GM21576 (cell line): ENCODE data around the gene MYH13.

ENCODE experiments used
- ATAC-seq: cut with Tn5 transposase; IDR thresholded peaks from one replicate; pipeline ENCODE4 v1.9.1; 2021; ENCODE audit warnings: mild to moderate bottlenecking, moderate library complexity; ENCODE audit not compliant: unreplicated experiment

The MYH13 gene

GRCh38 chr17:10372906-10373305 lies at the start of gene MYH13:
MYH13 (minus strand) TSS chr17:10373006; CDS start chr17:10364530, 8,476 bp downstream.
- no peak for ATAC-seq

- ATAC-seq, result no peak
These were observed 49.2 kb upstream of the MYH13 start, which contains the start of gene MYH8 for GRCh38 chr17:10421900-10422542. MYH8 (minus strand) TSS chr17:10421950; CDS start chr17:10420227, 1,723 bp downstream.

- ATAC-seq, result no peak
These were observed 48.4 kb upstream of the MYH13 start for GRCh38 chr17:10421211-10421610.

GRCh38 chr17:10420811-10421210 lies 48.0 kb upstream of the MYH13 start:
- ATAC-seq, result no peak

- ATAC-seq, result no peak
These were observed 44.6 kb upstream of the MYH13 start for GRCh38 chr17:10417431-10417830.

- ATAC-seq, result no peak
These were observed 42.4 kb upstream of the MYH13 start for GRCh38 chr17:10415161-10415560.

- ATAC-seq, result no peak
These were observed 30.8 kb upstream of the MYH13 start for GRCh38 chr17:10403589-10403988.

- ATAC-seq, result no peak
These were observed 25.5 kb upstream of the MYH13 start for GRCh38 chr17:10398352-10398751.

- no peak for ATAC-seq
These were observed 23.8 kb upstream of the MYH13 start for GRCh38 chr17:10396524-10397163.

- ATAC-seq, result no peak
These were observed 21.5 kb upstream of the MYH13 start for GRCh38 chr17:10394201-10394887.

GRCh38 chr17:10392880-10393279 lies 20.1 kb upstream of the MYH13 start:
- no peak for ATAC-seq

- no peak for ATAC-seq
These were observed 13.1 kb upstream of the MYH13 start for GRCh38 chr17:10385871-10386270.

GRCh38 chr17:10384175-10384574 lies 11.4 kb upstream of the MYH13 start:
- no peak for ATAC-seq

- no peak for ATAC-seq
These were observed 8.0 kb upstream of the MYH13 start for GRCh38 chr17:10380631-10381408.

- no peak for ATAC-seq
These were observed 2.7 kb downstream of the MYH13 start for GRCh38 chr17:10370016-10370608.

GRCh38 chr17:10369239-10369638 lies 3.6 kb downstream of the MYH13 start:
- ATAC-seq, result no peak

- no peak for ATAC-seq
These were observed 4.2 kb downstream of the MYH13 start for GRCh38 chr17:10368561-10368960.

GRCh38 chr17:10360578-10360977 lies 12.2 kb downstream of the MYH13 start:
- ATAC-seq, result no peak

GRCh38 chr17:10357768-10358167 lies 15.0 kb downstream of the MYH13 start:
- ATAC-seq, result no peak

GRCh38 chr17:10354651-10355050 lies 18.2 kb downstream of the MYH13 start:
- no peak for ATAC-seq

- no peak for ATAC-seq
These were observed 19.9 kb downstream of the MYH13 start for GRCh38 chr17:10352893-10353292.
